Ascending aorta (tissue), 2 donors: ENCODE measurements around the gene CRYGS. TPM values are rescaled to one million over a fixed set of nuclear protein-coding genes. Genes with fewer than 3 reads are reported as not detected.

Experiments
- DNase-seq, 2 donors: peaks; one replicate each; pipeline ENCODE4 v3.0.0-alpha.2; 2019; ENCODE audit warnings: low spot score in 2 of 2
- H3K27ac ChIP-seq, 2 donors: fragments of 200-600 bp; sonication (generic); one replicate each; pipeline ENCODE4 v1.5.1; 2016 to 2017; ENCODE audit warnings: mild to moderate bottlenecking in 1 of 2
- H3K27me3 ChIP-seq: fragments of 200-600 bp; sonication (generic); one replicate; pipeline ENCODE4 v1.5.1; 2017
- H3K36me3 ChIP-seq, 2 donors: fragments of 200-600 bp; sonication (generic); one replicate each; pipeline ENCODE4 v1.5.1; 2016
- H3K4me1 ChIP-seq, 2 donors: fragments of 200-600 bp; sonication (generic); one replicate each; pipeline ENCODE4 v1.5.1; 2016 to 2017; ENCODE audit warnings: mild to moderate bottlenecking in 1 of 2
- H3K4me3 ChIP-seq, 2 donors: fragments of 200-600 bp; sonication (generic); one replicate each; pipeline ENCODE4 v1.5.1; 2016 to 2017; ENCODE audit warnings: mild to moderate bottlenecking in 1 of 2
- H3K9me3 ChIP-seq, 2 donors: fragments of 200-600 bp; sonication (generic); one replicate each; pipeline ENCODE4 v1.5.1; 2016
- CTCF ChIP-seq, 3 experiments: fragments of 200-600 bp in 2 of 3; fragments of 450-650 bp in 1 of 3; sonication (generic) in 2 of 3; IDR thresholded peaks; one replicate each; pipeline ENCODE4 v1.5.1; 2016 to 2019; ENCODE audit warnings: antibody characterized with exemption in 3 of 3, mild to moderate bottlenecking in 1 of 3, moderate library complexity in 1 of 3
- intact Hi-C: fragments of 100-400 bp; cut with DNase I; formaldehyde crosslinking; loops from one replicate; pipeline ENCODE4 v1.15.1; 2023
- total RNA-seq: library from RNA; depleted of rRNA; stranded (reverse); fragments of >200 nt; gene quantifications from one replicate; pipeline ENCODE4 v1.1.0, GENCODE V29; 2016

Gene CRYGS
- total RNA-seq, 1 donor from 2014 or later = not detected

- DNase-seq = no peak
- H3K4me3 ChIP-seq = no peak overlapping the region
- no peak for TF ChIP-seq CTCF (IDR thresholded peaks at IDR 0.05)
- no peaks in the 10 kb centered on the region for H3K27me3 ChIP-seq
- no peaks in the 10 kb centered on the region for H3K4me1 ChIP-seq
- no peaks in the 10 kb centered on the region for H3K9me3 ChIP-seq
- no peak overlapping the region for H3K27ac ChIP-seq
- H3K36me3 ChIP-seq = peaks cover 54 to 91% of the 10 kb centered on the region in 2 donors
- intact Hi-C loops = no loop called here
These were observed 36.6 kb upstream of the CRYGS start for GRCh38 chr3:186580785-186581184.

DNA sequence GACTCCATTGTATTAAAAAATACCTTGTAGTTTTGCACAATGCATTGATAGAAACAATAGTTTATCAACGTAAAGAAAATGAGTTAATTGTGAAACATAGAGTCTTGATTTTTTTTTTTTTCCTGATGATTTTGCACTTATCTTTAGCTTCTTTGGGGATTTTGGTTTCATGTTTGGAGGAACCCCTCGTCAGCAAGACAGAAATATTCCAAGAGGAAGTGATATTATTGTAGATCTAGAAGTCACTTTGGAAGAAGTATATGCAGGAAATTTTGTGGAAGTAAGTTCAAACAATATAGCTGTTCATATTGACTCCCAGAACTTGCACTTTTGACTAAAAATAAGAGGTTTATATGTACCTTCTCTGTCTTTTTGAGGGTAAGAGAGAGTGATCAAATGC is 33.3 kb upstream of the CRYGS start:
- Histone ChIP-seq H3K36me3 (peaks cover 42 to 88% of the 10 kb centered on the region in 2 donors), H3K27me3 (no peaks in the 10 kb centered on the region), H3K4me1 (no peaks in the 10 kb centered on the region), H3K27ac (no peak overlapping the region), H3K9me3 (no peaks in the 10 kb centered on the region), H3K4me3 (no peak overlapping the region)
- intact Hi-C loops = no loop called here
- TF ChIP-seq CTCF (IDR thresholded peaks at IDR 0.05) = no peak
- DNase-seq = no peak

- no peak for DNase-seq
- no peaks in the 10 kb centered on the region for H3K27me3 ChIP-seq
- peaks cover 0 to 14% of the 10 kb centered on the region in 2 donors for H3K4me1 ChIP-seq
- no peak for TF ChIP-seq CTCF (IDR thresholded peaks at IDR 0.05)
- peaks cover 14 to 40% of the 10 kb centered on the region in 2 donors for H3K36me3 ChIP-seq
- H3K9me3 ChIP-seq = no peaks in the 10 kb centered on the region
- peak overlapping the region; percentile 98 to 99 for H3K4me3 ChIP-seq
- intact Hi-C loops = loop anchor here (2.0 to 5.0 kb wide), 2 partner anchors 211 to 464 kb away; partner anchors contain the start of genes EIF4A2 and ETV5
- no peak overlapping the region for H3K27ac ChIP-seq
These were observed 27.4 kb upstream of the CRYGS start for GRCh38 chr3:186571644-186572013.

DNA sequence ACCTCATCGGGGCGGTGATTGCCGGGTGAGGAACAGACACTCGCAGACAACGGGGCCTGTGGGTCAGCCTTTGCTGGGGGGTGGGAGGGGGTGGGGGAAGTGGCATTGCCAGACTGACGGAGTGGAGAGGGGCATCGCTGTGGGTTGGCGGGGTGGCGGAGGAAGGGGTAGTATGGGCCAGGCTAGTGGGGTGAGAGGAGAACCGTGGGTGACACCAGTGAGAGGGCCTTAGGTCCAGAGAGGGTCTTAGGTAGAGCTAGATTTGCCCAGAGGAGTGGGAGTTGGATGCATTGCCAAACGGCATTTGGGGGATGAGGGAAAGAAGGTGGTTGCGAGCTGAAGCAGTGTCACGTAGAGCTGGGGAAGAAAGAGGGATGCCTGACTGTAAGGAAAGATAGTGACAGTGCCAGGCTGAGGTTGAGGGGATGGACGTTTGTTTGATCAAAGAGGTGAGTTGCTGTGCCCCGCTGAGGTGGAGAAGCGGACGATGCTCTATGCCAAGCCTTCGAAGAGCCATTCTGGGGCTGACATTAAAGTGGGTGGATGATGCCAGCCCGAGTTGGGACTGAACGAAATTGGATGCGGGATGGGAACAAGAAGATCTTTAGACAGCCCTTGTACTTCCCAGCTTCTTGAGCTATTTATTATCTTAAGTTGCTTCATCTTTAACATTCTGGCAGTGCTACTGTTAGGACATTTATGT is 26.9 kb upstream of the CRYGS start:
- intact Hi-C loops = loop anchor here (1.0 to 5.0 kb wide), 3 partner anchors 212 to 633 kb away; partner anchors contain the start of genes EIF4A2, ETV5 and TRA2B

More for the DNA sequence above, 26.9 kb upstream of the CRYGS start:
- H3K27me3 ChIP-seq = no peaks in the 10 kb centered on the region
- H3K9me3 ChIP-seq = no peaks in the 10 kb centered on the region
- peaks cover 11 to 35% of the 10 kb centered on the region in 2 donors for H3K36me3 ChIP-seq
- peaks cover 0 to 17% of the 10 kb centered on the region in 2 donors for H3K4me1 ChIP-seq
- no peak for TF ChIP-seq CTCF (IDR thresholded peaks at IDR 0.05)
- no peak for DNase-seq
- H3K27ac ChIP-seq = peak overlapping the region; percentile 93 to 97
- peak overlapping the region; percentile 98 to 99 for H3K4me3 ChIP-seq
